Aorta (tissue), 5 donors: ENCODE data around the gene LIN9. TPM values are rescaled to one million over a fixed set of nuclear protein-coding genes. Genes with fewer than 3 reads are reported as not detected.

Source experiments
- ATAC-seq: fragments of 200-7000 bp; cut with Tn5 transposase; one replicate; pipeline ENCODE4 v1.9.1; 2022; ENCODE audit warnings: moderate library complexity; ENCODE audit not compliant: low FRiP score
- DNase-seq, 2 donors: peaks; one replicate each; pipeline ENCODE4 v3.0.0-alpha.2; 2020
- H3K27ac ChIP-seq, 2 donors: one replicate each; pipeline ENCODE4 v1.5.1; 2013; ENCODE audit warnings: low read length in 2 of 2, mild to moderate bottlenecking in 2 of 2, moderate library complexity in 2 of 2, control low read depth in 1 of 2, inconsistent platforms in 1 of 2, low read depth in 1 of 2
- H3K27me3 ChIP-seq, 2 donors: one replicate each; pipeline ENCODE4 v1.6.1; 2013; ENCODE audit warnings: control low read depth in 1 of 2, low read length in 1 of 2, mild to moderate bottlenecking in 1 of 2, moderate library complexity in 1 of 2; ENCODE audit not compliant: insufficient read depth in 2 of 2, control insufficient read depth in 1 of 2
- H3K36me3 ChIP-seq, 2 donors: one replicate each; pipeline ENCODE4 v1.6.1; 2013; ENCODE audit warnings: control low read depth in 1 of 2, low read length in 1 of 2, mild to moderate bottlenecking in 1 of 2; ENCODE audit not compliant: insufficient read depth in 2 of 2, control insufficient read depth in 1 of 2
- H3K4me1 ChIP-seq, 2 donors: one replicate each; pipeline ENCODE4 v1.6.1; 2013; ENCODE audit warnings: low read length in 2 of 2, control low read depth in 1 of 2, mild to moderate bottlenecking in 1 of 2, moderate library complexity in 1 of 2; ENCODE audit not compliant: insufficient read depth in 2 of 2, control insufficient read depth in 1 of 2
- H3K4me3 ChIP-seq, 2 donors: one replicate each; pipeline ENCODE4 v1.5.1; 2013; ENCODE audit warnings: low read length in 2 of 2, control low read depth in 1 of 2, mild to moderate bottlenecking in 1 of 2
- H3K9me3 ChIP-seq: one replicate; pipeline ENCODE4 v1.6.1; 2013; ENCODE audit warnings: mild to moderate bottlenecking, low read length; ENCODE audit not compliant: control insufficient read depth
- WGBS, 2 donors: extraction: QIAGEN DNeasy Blood & Tissue Kit; methylation state at CpG; one replicate each; pipeline ENCODE4 v1.1.7; 2013; 5-methylcytosine and 5-hydroxymethylcytosine counted together
- intact Hi-C, 2 donors: fragments of 100-400 bp; cut with DNase I; formaldehyde crosslinking; loops; one replicate each; pipeline versions ENCODE4 v1.14.2 to v1.15.0; 2022
- polyA plus RNA-seq, 2 donors: library from polyadenylated mRNA; stranded (reverse); fragments of 200-250 nt; gene quantifications; one replicate each; pipeline ENCODE4 v1.2.3, GENCODE V29; 2013
- total RNA-seq, 2 donors: library from RNA; stranded (reverse); fragmentation: NEBNext Ultra II Directional; extraction: Animal tissue kit (Norgen Biotek cat#: 25700); gene quantifications; one replicate each; pipeline ENCODE4 v1.2.1, GENCODE V29; 2021
- donor health status: healthy with polysubstance abuse.
- donor health status: Bipolar disorder and iron deficiency.
- donor health status: DM: no; HTN: no; CAD: no.
- donor health status: DM: no; HTN: no; CAD: no.
- donor health status: DM: yes; HTN: yes; CAD: no.

LIN9 gene
- total and polyA plus RNA-seq, 4 donors: 1.7 to 4.1 (median 2.2) TPM

- DNase-seq: no peak
- Histone ChIP-seq H3K4me1 (no peaks in the 10 kb centered on the region), H3K27ac (no peak overlapping the region), H3K36me3 (no peaks in the 10 kb centered on the region), H3K9me3 (no peaks in the 10 kb centered on the region), H3K4me3 (no peak overlapping the region), H3K27me3 (no peaks in the 10 kb centered on the region)
- intact Hi-C loops: no loop called here
- 96% methylated on average over 3 of the region's 3 CpGs for WGBS, 2 donors
- no peak for ATAC-seq
These were observed 20.3 kb upstream of the LIN9 start for GRCh38 chr1:226329237-226329636.

GRCh38 chr1:226327761-226328162, 18.8 kb upstream of the LIN9 start:
- Histone ChIP-seq H3K9me3 (no peaks in the 10 kb centered on the region), H3K4me3 (no peak overlapping the region), H3K27ac (no peak overlapping the region), H3K36me3 (no peaks in the 10 kb centered on the region), H3K4me1 (no peaks in the 10 kb centered on the region), H3K27me3 (no peaks in the 10 kb centered on the region)
- 84 to 89% methylated on average over 2 of the region's 2 CpGs for WGBS, 2 donors
- ATAC-seq (no peak), DNase-seq (no peak)
- intact Hi-C loops: no loop called here

- Histone ChIP-seq H3K9me3 (no peaks in the 10 kb centered on the region), H3K4me1 (no peaks in the 10 kb centered on the region), H3K27me3 (no peaks in the 10 kb centered on the region), H3K4me3 (no peak overlapping the region), H3K27ac (no peak overlapping the region), H3K36me3 (no peaks in the 10 kb centered on the region)
- intact Hi-C loops: no loop called here
- 71 to 72% methylated on average over 1 of the region's 1 CpG for WGBS, 2 donors
- DNase-seq (no peak), ATAC-seq (no peak)
These were observed 16.2 kb upstream of the LIN9 start for GRCh38 chr1:226325178-226325577.

- no peak for DNase-seq
These were observed 15.5 kb upstream of the LIN9 start for GRCh38 chr1:226324479-226324878.

GRCh38 chr1:226322986-226323385, 14.0 kb upstream of the LIN9 start:
- intact Hi-C loops: no loop called here
- no peaks in the 10 kb centered on the region for H3K36me3 ChIP-seq
- H3K27me3 ChIP-seq: no peaks in the 10 kb centered on the region
- ATAC-seq (no peak), DNase-seq (no peak)
- no peaks in the 10 kb centered on the region for H3K4me1 ChIP-seq
- H3K4me3 ChIP-seq: no peak overlapping the region
- H3K9me3 ChIP-seq: no peaks in the 10 kb centered on the region
- no peak overlapping the region for H3K27ac ChIP-seq
- 91 to 95% methylated on average over 3 of the region's 3 CpGs for WGBS, 2 donors

More at GRCh38 chr1:226324479-226324878, 15.5 kb upstream of the LIN9 start:
- Histone ChIP-seq H3K9me3 (no peaks in the 10 kb centered on the region), H3K27me3 (no peaks in the 10 kb centered on the region), H3K27ac (no peak overlapping the region), H3K36me3 (no peaks in the 10 kb centered on the region), H3K4me3 (no peak overlapping the region), H3K4me1 (no peaks in the 10 kb centered on the region)
- intact Hi-C loops: no loop called here
- ATAC-seq: no peak

GRCh38 chr1:226320930-226321329, 12.0 kb upstream of the LIN9 start:
- Histone ChIP-seq H3K36me3 (no peaks in the 10 kb centered on the region), H3K27me3 (no peaks in the 10 kb centered on the region)
- 95% methylated on average over 10 of the region's 10 CpGs for WGBS, 2 donors

GRCh38 chr1:226318471-226318870, 9.5 kb upstream of the LIN9 start:
- 97 to 100% methylated on average over 5 of the region's 5 CpGs for WGBS, 2 donors
- H3K9me3 ChIP-seq: no peaks in the 10 kb centered on the region
- H3K4me3 ChIP-seq: no peak overlapping the region
- intact Hi-C loops: no loop called here
- H3K27me3 ChIP-seq: no peaks in the 10 kb centered on the region
- no peaks in the 10 kb centered on the region for H3K36me3 ChIP-seq
- DNase-seq (no peak), ATAC-seq (no peak)
- no peak overlapping the region for H3K27ac ChIP-seq
- H3K4me1 ChIP-seq: no peaks in the 10 kb centered on the region

More at GRCh38 chr1:226320930-226321329, 12.0 kb upstream of the LIN9 start:
- ATAC-seq: no peak
- H3K9me3 ChIP-seq: no peaks in the 10 kb centered on the region
- H3K4me3 ChIP-seq: no peak overlapping the region
- no peak overlapping the region for H3K27ac ChIP-seq
- no peak for DNase-seq
- intact Hi-C loops: no loop called here
- no peaks in the 10 kb centered on the region for H3K4me1 ChIP-seq

- Histone ChIP-seq H3K27me3 (no peaks in the 10 kb centered on the region), H3K36me3 (no peaks in the 10 kb centered on the region), H3K4me1 (no peaks in the 10 kb centered on the region), H3K9me3 (no peaks in the 10 kb centered on the region), H3K4me3 (no peak overlapping the region), H3K27ac (no peak overlapping the region)
- DNase-seq (no peak), ATAC-seq (no peak)
- intact Hi-C loops: no loop called here
These were observed 5.1 kb upstream of the LIN9 start for GRCh38 chr1:226314055-226314454.

- H3K27me3 ChIP-seq: no peaks in the 10 kb centered on the region
- ATAC-seq (no peak), DNase-seq (no peak)
- H3K4me3 ChIP-seq: no peak overlapping the region
- H3K4me1 ChIP-seq: no peaks in the 10 kb centered on the region
- WGBS, 2 donors: 91 to 92% methylated on average over 2 of the region's 2 CpGs
- H3K9me3 ChIP-seq: no peaks in the 10 kb centered on the region
- H3K36me3 ChIP-seq: no peaks in the 10 kb centered on the region
- H3K27ac ChIP-seq: no peak overlapping the region
- intact Hi-C loops: no loop called here
These were observed 3.1 kb upstream of the LIN9 start for GRCh38 chr1:226312065-226312464.
